Measurements from ENCODE around the gene SGMS1.

SGMS1 gene

GRCh38 chr10:50636618-50637579, 13.1 kb upstream of the SGMS1 start:
- DNase-seq (ENCODE audit: low read depth in 3 of 3), result no peak

GRCh38 chr10:50635286-50635685, 11.5 kb upstream of the SGMS1 start:
- no peak for DNase-seq (ENCODE audit: low read depth in 3 of 3)

GRCh38 chr10:50634479-50634878, 10.7 kb upstream of the SGMS1 start:
- no peak for DNase-seq (ENCODE audit: low read depth in 3 of 3)

- DNase-seq (ENCODE audit: low read depth in 3 of 3), result no peak
Measured at GRCh38 chr10:50631052-50631451, 7.3 kb upstream of the SGMS1 start.

- DNase-seq (ENCODE audit: low read depth in 3 of 3), result no peak
Measured at GRCh38 chr10:50629495-50630122, 5.9 kb upstream of the SGMS1 start.

- DNase-seq (ENCODE audit: low read depth in 3 of 3), result no peak
Measured at GRCh38 chr10:50627896-50628295, 4.1 kb upstream of the SGMS1 start.

GRCh38 chr10:50627443-50627842, 3.7 kb upstream of the SGMS1 start:
- no peak for DNase-seq (ENCODE audit: low read depth in 3 of 3)

GRCh38 chr10:50625649-50626132, 1.9 kb upstream of the SGMS1 start:
- DNase-seq (ENCODE audit: low read depth in 3 of 3), result no peak

GRCh38 chr10:50624866-50625501, 1.2 kb upstream of the SGMS1 start:
- DNase-seq (ENCODE audit: low read depth in 3 of 3), result peak in 2 of 3 experiments; percentile 26 to 37

GRCh38 chr10:50624413-50624865, 683 bp upstream of the SGMS1 start:
- DNase-seq (ENCODE audit: low read depth in 3 of 3), result peak; percentile 92 to 97 (median 94)

GRCh38 chr10:50622706-50623662, 772 bp downstream of the SGMS1 start:
- peak; percentile 23 to 39 (median 24) for DNase-seq (ENCODE audit: low read depth in 3 of 3)

- DNase-seq (ENCODE audit: low read depth in 3 of 3), result peak; percentile 21 to 45 (median 42)
Measured at GRCh38 chr10:50621968-50622705, 1.6 kb downstream of the SGMS1 start.

- no peak for DNase-seq (ENCODE audit: low read depth in 3 of 3)
Measured at GRCh38 chr10:50620899-50621298, 2.9 kb downstream of the SGMS1 start.

GRCh38 chr10:50619882-50620281, 3.9 kb downstream of the SGMS1 start:
- no peak for DNase-seq (ENCODE audit: low read depth in 3 of 3)

GRCh38 chr10:50619166-50619565, 4.6 kb downstream of the SGMS1 start:
- DNase-seq (ENCODE audit: low read depth in 3 of 3), result no peak

- DNase-seq (ENCODE audit: low read depth in 3 of 3), result no peak
Measured at GRCh38 chr10:50618624-50619023, 5.1 kb downstream of the SGMS1 start.

- no peak for DNase-seq (ENCODE audit: low read depth in 3 of 3)
Measured at GRCh38 chr10:50615658-50616057, 8.1 kb downstream of the SGMS1 start.

- no peak for DNase-seq (ENCODE audit: low read depth in 3 of 3)
Measured at GRCh38 chr10:50614444-50615137, 9.2 kb downstream of the SGMS1 start.

GRCh38 chr10:50613726-50614443, 9.9 kb downstream of the SGMS1 start:
- DNase-seq (ENCODE audit: low read depth in 3 of 3), result no peak

Data from stimulated activated CD4-positive, alpha-beta T cell treated with anti-CD3 and anti-CD28 coated beads, TNF-alpha, amount 100 ng/mL, for 4 hours (primary cell).